B cell (primary cell): ENCODE measurements around the gene SLC25A29. TPM values are rescaled to one million over a fixed set of nuclear protein-coding genes. Genes with fewer than 3 reads are reported as not detected.

Experiments used
- ATAC-seq: fragments of 200-7000 bp; cut with Tn5 transposase; one replicate; pipeline ENCODE4 v1.10.0; 2021; ENCODE audit warnings: low read depth, mild to moderate bottlenecking, moderate number of reproducible peaks, moderate library complexity
- CTCF ChIA-PET: fragments of 350-600 bp; sonication (Branson Sonifier 250); formaldehyde crosslinking; loops from one replicate; lab custom pipeline; 2021; ENCODE audit warnings: antibody characterized with exemption, inconsistent platforms; lab: Charles Lee
- POLR2A ChIA-PET: fragments of 350-600 bp; sonication (Branson Sonifier 250); formaldehyde crosslinking; loops from one replicate; lab custom pipeline; 2021; ENCODE audit warnings: antibody characterized with exemption; lab: Charles Lee
- DNase-seq: peaks from one replicate; pipeline ENCODE4 v3.0.0; 2013
- H2AFZ ChIP-seq: 2 replicates; pipeline ENCODE4 v1.6.1; 2012; ENCODE audit warnings: mild to moderate bottlenecking, low read depth, low read length; ENCODE audit not compliant: insufficient read depth, poor library complexity, severe bottlenecking
- H3K27ac ChIP-seq, 2 donors: 1 replicate in 1 of 2; 2 replicates in 1 of 2; pipeline ENCODE4 v1.5.1; 2012 to 2013; ENCODE audit warnings: low read length in 2 of 2, mild to moderate bottlenecking in 2 of 2, moderate library complexity in 1 of 2
- H3K27me3 ChIP-seq, 4 experiments: fragments of 200-600 bp in 1 of 4; sonication (generic) in 1 of 4; replicated peaks in 1 of 4; 1 replicate in 2 of 4; 2 replicates in 2 of 4; pipeline versions ENCODE4 v1.6.1 to v1.7.0; 2013 to 2016; ENCODE audit warnings: low read length in 3 of 4, mild to moderate bottlenecking in 2 of 4, mixed read lengths in 1 of 4, moderate library complexity in 1 of 4; ENCODE audit not compliant: insufficient read depth in 4 of 4, control insufficient read depth in 3 of 4; ENCODE audit errors: control extremely low read depth in 1 of 4
- H3K36me3 ChIP-seq, 2 experiments: replicated peaks in 1 of 2; 1 replicate in 1 of 2; 2 replicates in 1 of 2; pipeline versions ENCODE4 v1.6.1 to v1.7.1; 2013; ENCODE audit warnings: low read length in 1 of 2; ENCODE audit not compliant: insufficient read depth in 2 of 2, control insufficient read depth in 1 of 2; ENCODE audit errors: control extremely low read depth in 1 of 2, extremely low read depth in 1 of 2
- H3K4me1 ChIP-seq, 2 donors: fragments of 200-600 bp in 1 of 2; sonication (generic) in 1 of 2; 1 replicate in 1 of 2; 2 replicates in 1 of 2; pipeline versions ENCODE4 v1.5.1 to v1.6.1; 2013 to 2017; ENCODE audit warnings: low read length in 2 of 2; ENCODE audit not compliant: control insufficient read depth in 2 of 2, insufficient read depth in 2 of 2
- H3K4me2 ChIP-seq: replicated peaks from 2 replicates; pipeline ENCODE3; 2012; ENCODE audit warnings: mild to moderate bottlenecking, low read depth, low read length; ENCODE audit not compliant: poor library complexity, severe bottlenecking
- H3K4me3 ChIP-seq, 5 experiments: fragments of 200-600 bp in 1 of 5; sonication (generic) in 1 of 5; 1 replicate in 3 of 5; 2 replicates in 2 of 5; pipeline versions ENCODE4 v1.5.1 to v1.7.0; 2011 to 2016; ENCODE audit warnings: low read length in 4 of 5, mild to moderate bottlenecking in 4 of 5, low read depth in 2 of 5, control low read depth in 1 of 5, moderate library complexity in 1 of 5; ENCODE audit not compliant: insufficient read depth in 1 of 5; ENCODE audit errors: control extremely low read depth in 1 of 5, extremely low read depth in 1 of 5
- H3K79me2 ChIP-seq: fragments of 200-600 bp; sonication (generic); one replicate; pipeline ENCODE4 v1.6.0; 2016; ENCODE audit warnings: low read length; ENCODE audit not compliant: control insufficient read depth, insufficient read depth
- H3K9ac ChIP-seq: fragments of 200-600 bp; sonication (generic); 2 replicates; pipeline ENCODE4 v1.6.1; 2017; ENCODE audit warnings: mild to moderate bottlenecking, low read length, moderate library complexity
- H3K9me3 ChIP-seq, 3 donors: one replicate each; pipeline versions ENCODE4 v1.6.1 to v1.7.1; 2013; ENCODE audit warnings: low read length in 2 of 3; ENCODE audit not compliant: control insufficient read depth in 2 of 3, insufficient read depth in 1 of 3; ENCODE audit errors: control extremely low read depth in 1 of 3
- H4K20me1 ChIP-seq: 2 replicates; pipeline ENCODE4 v1.6.0; 2012; ENCODE audit warnings: mild to moderate bottlenecking, low read length; ENCODE audit not compliant: insufficient read depth, control insufficient read depth, poor library complexity, severe bottlenecking
- H3K27ac Mint-ChIP-seq: one replicate; pipeline ENCODE4 v1.8.0; 2021; ENCODE audit warnings: mixed read lengths
- H3K27me3 Mint-ChIP-seq: one replicate; pipeline ENCODE4 v1.8.0; 2021; ENCODE audit warnings: mixed read lengths
- H3K4me1 Mint-ChIP-seq: one replicate; pipeline ENCODE4 v1.8.0; 2021; ENCODE audit warnings: mixed read lengths
- H3K4me3 Mint-ChIP-seq: one replicate; pipeline ENCODE4 v1.8.0; 2021; ENCODE audit warnings: mixed read lengths
- H3K9me3 Mint-ChIP-seq: one replicate; pipeline ENCODE4 v1.8.0; 2022; ENCODE audit warnings: mixed read lengths; ENCODE audit not compliant: insufficient read depth
- EZH2 ChIP-seq: IDR thresholded peaks from 2 replicates; pipeline ENCODE4 v1.6.1; 2012; ENCODE audit warnings: borderline replicate concordance, low read depth, mild to moderate bottlenecking, moderate library complexity, low read length; ENCODE audit not compliant: insufficient read depth, poor library complexity, severe bottlenecking
- WGBS: methylation state at CpG from one replicate; pipeline ENCODE4 v1.1.5; 2013; ENCODE audit warnings: missing lambda C conversion rate; ENCODE audit not compliant: insufficient coverage; 5-methylcytosine and 5-hydroxymethylcytosine counted together
- intact Hi-C: fragments of 100-400 bp; cut with micrococcal nuclease; formaldehyde crosslinking; loops from one replicate; pipeline ENCODE4 v1.10.0; 2022
- polyA plus RNA-seq: library from polyadenylated mRNA; depleted of rRNA; stranded (reverse); fragments of >200 nt; gene quantifications from 2 replicates; pipeline ENCODE4 v1.2.3, GENCODE V29; 2012
- total RNA-seq, 2 donors: library from RNA; stranded (reverse); fragments of 120-200 nt in 1 of 2; gene quantifications; 1 replicate in 1 of 2; 2 replicates in 1 of 2; pipeline versions ENCODE4 v1.2.3 to v1.2.4, GENCODE V29; 2013 to 2022
- TF ChIP-seq, protein P1 (sequence below): fragments of 200-600 bp; IDR thresholded peaks from one replicate; pipeline ENCODE4 v1.8.0; 2022; ENCODE audit warnings: antibody characterized with exemption, mild to moderate bottlenecking

The SLC25A29 gene
- total and polyA plus RNA-seq, 2 donors (not counting 1 experiment from before 2014, with no cell fraction given): 15.1 to 99.9 TPM

GRCh38 chr14:100320157-100320856 is 14.1 kb upstream of the SLC25A29 start:
- ATAC-seq (no peak), DNase-seq (no peak)
- intact Hi-C loops: no loop called here
- Histone ChIP-seq H3K4me1 (peaks cover 6 to 12% of the 10 kb centered on the region in 2 donors), H3K4me3 (no peak overlapping the region), H3K9ac (no peak overlapping the region), H3K9me3 (no peaks in the 10 kb centered on the region), H3K79me2 (no peaks in the 10 kb centered on the region), H3K36me3 (no peaks in the 10 kb centered on the region), H3K27ac (no peak overlapping the region), H4K20me1 (no peaks in the 10 kb centered on the region), H3K4me2 (no peak overlapping the region), H3K27me3 (no peaks in the 10 kb centered on the region), H2AFZ (no peak overlapping the region)
- POLR2A ChIA-PET: no interaction called here
- TF ChIP-seq, protein P1, sequence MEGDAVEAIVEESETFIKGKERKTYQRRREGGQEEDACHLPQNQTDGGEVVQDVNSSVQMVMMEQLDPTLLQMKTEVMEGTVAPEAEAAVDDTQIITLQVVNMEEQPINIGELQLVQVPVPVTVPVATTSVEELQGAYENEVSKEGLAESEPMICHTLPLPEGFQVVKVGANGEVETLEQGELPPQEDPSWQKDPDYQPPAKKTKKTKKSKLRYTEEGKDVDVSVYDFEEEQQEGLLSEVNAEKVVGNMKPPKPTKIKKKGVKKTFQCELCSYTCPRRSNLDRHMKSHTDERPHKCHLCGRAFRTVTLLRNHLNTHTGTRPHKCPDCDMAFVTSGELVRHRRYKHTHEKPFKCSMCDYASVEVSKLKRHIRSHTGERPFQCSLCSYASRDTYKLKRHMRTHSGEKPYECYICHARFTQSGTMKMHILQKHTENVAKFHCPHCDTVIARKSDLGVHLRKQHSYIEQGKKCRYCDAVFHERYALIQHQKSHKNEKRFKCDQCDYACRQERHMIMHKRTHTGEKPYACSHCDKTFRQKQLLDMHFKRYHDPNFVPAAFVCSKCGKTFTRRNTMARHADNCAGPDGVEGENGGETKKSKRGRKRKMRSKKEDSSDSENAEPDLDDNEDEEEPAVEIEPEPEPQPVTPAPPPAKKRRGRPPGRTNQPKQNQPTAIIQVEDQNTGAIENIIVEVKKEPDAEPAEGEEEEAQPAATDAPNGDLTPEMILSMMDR: no peak
- no peak for TF ChIP-seq EZH2
- Mint-ChIP-seq H3K9me3 (no peaks in the 10 kb centered on the region), H3K4me1 (peaks cover 5% of the 10 kb centered on the region), H3K4me3 (no peak overlapping the region), H3K27ac (no peak overlapping the region), H3K27me3 (no peaks in the 10 kb centered on the region)
- WGBS: 98% methylated on average over 10 of the region's 12 CpGs
- CTCF ChIA-PET: no interaction called here
